GM21576 (cell line): ENCODE results near the gene FSIP1.

ENCODE experiments used
- ATAC-seq: cut with Tn5 transposase; IDR thresholded peaks from one replicate; pipeline ENCODE4 v1.9.1; 2021; ENCODE audit warnings: mild to moderate bottlenecking, moderate library complexity; ENCODE audit not compliant: unreplicated experiment

The FSIP1 gene

GRCh38 chr15:39792844-39793335 lies 10.2 kb upstream of the FSIP1 start:
- no peak for ATAC-seq

GRCh38 chr15:39792025-39792843 lies 9.6 kb upstream of the FSIP1 start:
- ATAC-seq: no peak

- ATAC-seq: no peak
Measured at GRCh38 chr15:39789736-39790135, 7.1 kb upstream of the FSIP1 start.

- ATAC-seq: no peak
Measured at GRCh38 chr15:39788800-39789565, 6.3 kb upstream of the FSIP1 start.

GRCh38 chr15:39788108-39788507 lies 5.5 kb upstream of the FSIP1 start:
- ATAC-seq: peak; percentile 34

GRCh38 chr15:39787479-39787878 lies 4.8 kb upstream of the FSIP1 start:
- no peak for ATAC-seq

GRCh38 chr15:39786447-39787056 lies 3.9 kb upstream of the FSIP1 start:
- no peak for ATAC-seq

GRCh38 chr15:39785841-39786240 lies 3.2 kb upstream of the FSIP1 start:
- no peak for ATAC-seq

GRCh38 chr15:39785139-39785538 lies 2.5 kb upstream of the FSIP1 start:
- ATAC-seq: no peak

- no peak for ATAC-seq
Measured at GRCh38 chr15:39784638-39785037, 2.0 kb upstream of the FSIP1 start.

GRCh38 chr15:39784125-39784524 lies 1.5 kb upstream of the FSIP1 start:
- no peak for ATAC-seq

- ATAC-seq: no peak
Measured at GRCh38 chr15:39783244-39783820, 691 bp upstream of the FSIP1 start.

- ATAC-seq: no peak
Measured at GRCh38 chr15:39781967-39782302, 706 bp downstream of the FSIP1 start.

GRCh38 chr15:39781147-39781966 lies 1.3 kb downstream of the FSIP1 start:
- no peak for ATAC-seq

GRCh38 chr15:39778021-39778420 lies 4.6 kb downstream of the FSIP1 start:
- ATAC-seq: no peak

GRCh38 chr15:39777496-39777895 lies 5.1 kb downstream of the FSIP1 start:
- no peak for ATAC-seq

GRCh38 chr15:39776068-39776467 lies 6.6 kb downstream of the FSIP1 start:
- ATAC-seq: no peak

- ATAC-seq: no peak
Measured at GRCh38 chr15:39774688-39775267, 7.9 kb downstream of the FSIP1 start.

GRCh38 chr15:39770748-39771689 lies 11.6 kb downstream of the FSIP1 start:
- no peak for ATAC-seq
